AG20443 (cell line): ENCODE results near the gene CSNK1G1.
"Not testable (repeated sequence)": the region's sequence is repeated elsewhere in the genome, so short reads cannot be mapped to it uniquely, and the experiment has no call there.

Source experiments
- DNase-seq: peaks from one replicate; pipeline ENCODE4 v3.0.0; 2012; ENCODE audit warnings: low spot score, mixed read lengths

The CSNK1G1 gene

DNA sequence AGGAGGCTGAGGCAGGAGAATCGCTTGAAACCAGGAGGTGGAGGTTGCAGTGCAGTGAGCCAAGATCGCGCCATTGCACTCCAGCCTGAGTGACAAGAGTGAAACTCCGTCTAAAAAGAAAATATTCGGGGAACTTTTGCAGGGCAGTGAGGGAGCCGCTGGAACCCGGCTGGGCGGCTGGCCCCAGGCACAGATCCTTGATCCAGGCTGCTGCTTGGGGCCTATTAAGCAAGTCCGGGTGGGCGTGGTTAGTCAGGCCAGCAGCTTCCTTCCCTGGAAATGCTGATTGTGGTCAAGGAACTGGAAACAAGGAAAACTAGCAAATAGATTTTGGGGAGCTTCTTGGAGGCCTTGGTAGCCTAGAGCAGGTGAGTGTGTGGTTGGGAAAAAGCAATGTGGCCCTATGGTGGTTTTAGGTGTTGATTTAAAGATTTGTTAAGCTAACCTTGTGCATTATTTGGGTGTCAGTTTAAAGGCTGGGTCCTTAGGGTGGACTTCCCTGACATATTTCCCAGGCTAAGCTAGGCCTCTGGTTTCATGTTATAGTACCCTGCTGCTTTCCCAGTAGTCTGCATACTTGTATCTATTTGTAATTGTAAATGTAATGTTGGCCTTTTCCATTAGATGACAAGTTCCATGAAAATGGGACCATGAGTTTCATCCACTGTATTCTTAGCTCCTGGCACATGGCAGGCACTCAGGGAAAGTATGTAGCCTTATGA is 222.2 kb downstream of the CSNK1G1 start:
- DNase-seq, result no peak

DNA sequence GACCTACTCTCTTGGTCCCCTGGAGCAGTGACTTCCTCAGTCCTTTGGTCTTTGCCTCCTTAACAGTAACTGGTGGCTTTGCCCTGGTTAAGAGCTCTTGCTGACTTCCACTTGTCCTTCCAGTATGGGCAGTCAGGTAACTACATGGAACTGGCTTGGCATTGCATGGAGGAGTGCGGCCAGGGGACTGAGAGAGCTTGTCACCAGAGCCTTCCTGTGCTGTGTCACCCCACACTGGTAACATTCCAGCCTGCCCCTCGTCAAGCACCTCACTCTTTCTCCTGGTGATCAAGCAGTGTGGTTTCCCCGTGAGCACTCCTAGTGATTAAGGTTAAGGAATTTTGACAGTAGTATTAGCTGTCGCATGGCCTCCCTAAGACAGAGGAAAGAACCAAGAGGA is 223.8 kb downstream of the CSNK1G1 start:
- no peak for DNase-seq

GRCh38 chr15:64131547-64131946 is 224.4 kb downstream of the CSNK1G1 start:
- DNase-seq, result no peak

GRCh38 chr15:64130159-64130558 is 225.8 kb downstream of the CSNK1G1 start:
- DNase-seq, result no peak

DNA sequence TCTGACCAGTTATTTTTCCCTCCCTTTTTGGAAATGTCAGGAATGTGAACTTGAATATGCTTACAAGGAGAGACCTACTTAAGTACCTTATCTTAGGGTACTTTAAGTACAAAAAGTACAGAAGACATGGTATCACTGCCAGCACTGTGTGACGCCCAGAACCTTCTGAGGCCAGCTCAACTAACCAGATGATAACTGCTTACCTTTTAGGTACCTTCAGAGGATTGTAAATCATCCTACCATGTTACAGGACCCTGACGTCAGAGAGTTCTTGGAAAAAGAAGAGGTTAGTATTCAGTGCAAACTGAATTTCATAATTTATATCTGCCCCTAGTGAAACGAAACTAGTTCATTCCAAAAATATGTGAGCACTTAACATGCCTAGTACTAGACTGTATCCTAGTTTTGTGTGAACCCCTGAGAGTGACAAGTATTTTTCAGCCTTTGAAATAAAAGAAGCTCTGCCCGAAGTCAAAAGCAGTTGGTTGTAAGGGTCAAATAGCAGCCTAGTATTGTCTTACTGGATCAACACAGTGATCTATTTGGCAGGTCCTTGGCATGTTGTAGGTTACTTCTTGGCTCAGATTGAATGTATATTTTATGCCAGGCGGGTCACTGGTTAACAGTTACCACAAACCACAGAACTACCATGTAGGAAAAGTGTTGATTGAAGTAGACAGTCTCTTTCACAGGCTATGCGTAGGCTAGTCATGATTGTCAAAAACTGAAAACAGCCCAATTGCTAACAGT is 228.3 kb downstream of the CSNK1G1 start:
- DNase-seq, result no peak

DNA sequence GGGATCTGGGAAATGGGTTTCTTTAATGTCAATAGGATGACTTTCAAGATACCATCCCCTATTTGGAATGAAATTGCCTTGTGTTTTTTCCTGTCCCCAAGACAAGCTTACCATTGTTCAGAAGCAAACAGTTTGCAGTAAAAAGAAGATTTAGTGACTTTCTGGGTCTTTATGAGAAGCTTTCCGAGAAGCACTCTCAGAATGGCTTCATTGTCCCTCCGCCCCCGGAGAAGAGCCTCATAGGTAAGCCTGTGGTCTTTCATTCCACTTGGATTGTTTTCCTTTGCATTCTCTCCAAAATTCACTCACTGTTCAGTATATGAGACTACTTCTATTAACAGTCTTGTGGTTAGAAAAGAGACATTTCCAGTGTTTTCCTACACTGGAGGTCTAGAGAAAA is 230.0 kb downstream of the CSNK1G1 start:
- no peak for DNase-seq

GRCh38 chr15:64122936-64123351 is 233.0 kb downstream of the CSNK1G1 start:
- DNase-seq, result no peak

DNA sequence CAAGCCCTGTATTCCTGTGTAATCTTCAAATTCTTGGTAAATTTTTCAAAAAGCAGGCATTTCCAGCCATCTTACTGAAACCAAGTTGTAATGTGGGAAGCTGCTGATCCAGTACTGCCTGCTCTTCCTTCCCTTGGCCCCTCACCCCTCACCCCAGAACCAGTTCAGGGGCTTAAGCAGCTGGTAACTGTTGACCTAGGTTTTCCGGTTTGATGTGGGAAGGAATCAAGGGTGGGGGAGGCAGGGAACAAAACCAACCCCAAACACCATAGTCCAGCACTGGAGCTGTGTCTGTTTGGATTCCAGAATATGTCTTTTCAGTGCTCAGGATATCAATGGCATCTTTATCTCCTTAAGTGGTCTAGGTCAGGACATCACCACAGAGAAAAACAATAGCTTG is 233.5 kb downstream of the CSNK1G1 start:
- no peak for DNase-seq

GRCh38 chr15:64121614-64122013 is 234.4 kb downstream of the CSNK1G1 start:
- no peak for DNase-seq

- DNase-seq, result not testable (repeated sequence)
These were observed 235.7 kb downstream of the CSNK1G1 start for GRCh38 chr15:64120322-64120721.

DNA sequence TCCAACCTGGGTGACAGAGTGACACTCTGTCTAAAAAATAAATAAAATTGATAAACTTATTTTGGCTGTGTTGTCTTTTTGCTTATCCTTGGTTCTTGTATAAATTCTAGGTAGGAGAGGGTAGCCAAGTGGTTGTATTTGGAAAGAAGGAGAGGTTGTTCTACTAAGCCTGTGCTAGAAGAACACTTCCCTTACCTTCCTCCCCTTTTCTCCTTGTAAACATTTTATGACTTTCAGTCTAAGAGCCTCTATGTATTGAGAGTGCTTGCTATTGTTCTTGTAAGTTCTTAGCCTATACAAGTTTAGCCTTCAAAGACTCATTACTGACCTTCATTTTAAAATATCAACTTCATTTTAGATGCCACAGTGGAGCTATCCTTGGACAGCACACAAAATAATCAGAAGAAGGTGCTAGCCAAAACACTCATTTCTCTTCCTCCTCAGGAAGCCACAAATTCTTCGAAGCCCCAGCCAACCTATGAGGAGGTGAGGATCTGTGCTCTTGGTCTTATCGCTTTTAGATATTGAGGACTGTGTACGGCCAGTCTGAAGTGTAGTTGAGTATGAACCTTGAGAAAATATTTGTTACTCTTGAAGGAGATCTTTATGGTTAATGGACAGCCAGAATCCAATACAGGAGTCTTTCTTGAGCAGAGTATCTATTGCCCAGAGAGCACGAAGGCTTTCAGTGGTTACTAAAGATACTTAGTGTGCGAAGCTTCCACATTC is 238.1 kb downstream of the CSNK1G1 start:
- DNase-seq, result no peak
